Subcutaneous adipose tissue (tissue), 4 donors: Measurements from ENCODE around the gene PIM3. TPM values are rescaled to one million over a fixed set of nuclear protein-coding genes. Genes with fewer than 3 reads are reported as not detected.

Experiments
- CTCF ChIP-seq: fragments of 450-650 bp; IDR thresholded peaks from one replicate; pipeline ENCODE4 v1.5.1; 2016; ENCODE audit warnings: low read depth, mild to moderate bottlenecking, control low read depth, antibody characterized with exemption, moderate library complexity
- total RNA-seq, 4 donors: library from RNA; depleted of rRNA; stranded (reverse); fragments of >200 nt; gene quantifications; one replicate each; pipeline ENCODE4 v1.1.0, GENCODE V29; 2016

The PIM3 gene
- total RNA-seq, 4 donors from 2014 or later: 25.8 to 174 (median 59.0) TPM

- no peak for TF ChIP-seq CTCF
Observed at GRCh38 chr22:49996119-49996517, 35.5 kb downstream of the PIM3 start.

- TF ChIP-seq CTCF: no peak
Observed at GRCh38 chr22:49996518-49997250, 36.1 kb downstream of the PIM3 start.

- no peak for TF ChIP-seq CTCF
Observed at GRCh38 chr22:49997251-49997599, 36.7 kb downstream of the PIM3 start.

- TF ChIP-seq CTCF: no peak
Observed at GRCh38 chr22:49997932-49998717, 37.6 kb downstream of the PIM3 start.

- no peak for TF ChIP-seq CTCF
Observed at GRCh38 chr22:49998718-49999062, 38.1 kb downstream of the PIM3 start.

GRCh38 chr22:49999063-49999945 lies 38.7 kb downstream of the PIM3 start:
- TF ChIP-seq CTCF: no peak
